LNCaP clone FGC (cell line): ENCODE data around the gene ARID5B.

ENCODE experiments used
- DNase-seq: peaks from one replicate; pipeline ENCODE4 v3.0.0-alpha.2; 2011; ENCODE audit warnings: low read depth
- H3K4me3 ChIP-seq: 2 replicates; pipeline ENCODE4 v1.5.1; 2011; ENCODE audit warnings: mild to moderate bottlenecking, low read depth, low read length, control low read depth
- CTCF ChIP-seq: IDR thresholded peaks from 2 replicates; pipeline ENCODE4 v1.5.1; 2012; ENCODE audit warnings: mild to moderate bottlenecking; ENCODE audit not compliant: control insufficient read depth, insufficient read depth; ENCODE audit errors: extremely low read depth

Gene ARID5B

GRCh38 chr10:62004042-62004441, 102.5 kb downstream of the ARID5B start:
- H3K4me3 ChIP-seq: no peak overlapping the region
- DNase-seq: no peak
- no peak for TF ChIP-seq CTCF

- no peak for DNase-seq
- no peak overlapping the region for H3K4me3 ChIP-seq
- no peak for TF ChIP-seq CTCF
Observed at GRCh38 chr10:62005281-62005680, 103.8 kb downstream of the ARID5B start.

- DNase-seq: no peak
- TF ChIP-seq CTCF: no peak
- H3K4me3 ChIP-seq: no peak overlapping the region
Observed at GRCh38 chr10:62005687-62006086, 104.2 kb downstream of the ARID5B start.

DNA sequence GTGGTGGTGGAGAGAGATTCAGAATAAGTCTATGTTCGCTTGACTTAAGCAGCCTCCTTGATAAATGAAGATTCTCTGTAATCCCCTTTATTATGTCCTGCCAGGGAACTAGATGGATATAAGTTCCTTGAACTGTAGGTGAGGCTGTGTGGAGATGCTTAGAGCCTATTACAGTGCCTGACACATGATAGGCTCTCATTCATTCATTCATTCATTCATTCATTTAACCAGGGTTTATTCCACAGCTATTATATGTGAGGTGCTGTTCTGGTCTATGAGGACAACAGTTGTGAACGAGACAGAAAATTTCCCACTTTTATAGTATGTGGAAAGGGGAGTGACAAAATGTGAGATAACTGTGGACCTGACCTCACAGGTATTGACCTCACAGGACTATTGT, 105.6 kb downstream of the ARID5B start:
- no peak for TF ChIP-seq CTCF
- no peak for DNase-seq
- no peak overlapping the region for H3K4me3 ChIP-seq

DNA sequence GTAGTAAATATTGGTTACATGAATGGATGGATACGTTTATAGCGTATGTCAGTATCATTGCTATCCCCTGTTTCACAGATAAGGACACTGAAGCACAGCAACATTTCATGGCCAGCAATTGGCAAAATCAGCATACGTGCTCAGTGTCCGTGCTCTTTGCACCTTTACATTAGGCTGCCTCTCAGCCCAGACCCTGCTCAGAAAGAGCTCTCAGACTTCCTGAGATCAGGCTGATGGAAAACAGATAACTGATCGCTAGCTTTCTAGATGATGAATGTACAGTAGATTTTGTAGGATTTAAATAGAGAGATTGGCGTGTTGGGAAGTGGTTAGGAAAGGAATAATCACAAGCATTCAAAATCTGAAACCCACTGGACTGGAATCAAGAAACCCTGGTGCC, 106.7 kb downstream of the ARID5B start:
- no peak for DNase-seq
- no peak overlapping the region for H3K4me3 ChIP-seq
- no peak for TF ChIP-seq CTCF

GRCh38 chr10:62008946-62009345, 107.4 kb downstream of the ARID5B start:
- no peak for DNase-seq
- TF ChIP-seq CTCF: no peak
- H3K4me3 ChIP-seq: no peak overlapping the region

- DNase-seq: no peak
- no peak overlapping the region for H3K4me3 ChIP-seq
- no peak for TF ChIP-seq CTCF
Observed at GRCh38 chr10:62010366-62010765, 108.9 kb downstream of the ARID5B start.
